Measurements from ENCODE around the gene PRRX2. TPM values are rescaled to one million over a fixed set of nuclear protein-coding genes. Genes with fewer than 3 reads are reported as not detected.
A peak's percentile ranks its signal among the peaks of the same experiment; 100 is the strongest.

PRRX2 gene
- total and polyA plus RNA-seq, 9 of the 15 experiments (the other 6 are each of a cell fraction or from before 2014, with no cell fraction given): 0.21 TPM; not detected in 8

DNA sequence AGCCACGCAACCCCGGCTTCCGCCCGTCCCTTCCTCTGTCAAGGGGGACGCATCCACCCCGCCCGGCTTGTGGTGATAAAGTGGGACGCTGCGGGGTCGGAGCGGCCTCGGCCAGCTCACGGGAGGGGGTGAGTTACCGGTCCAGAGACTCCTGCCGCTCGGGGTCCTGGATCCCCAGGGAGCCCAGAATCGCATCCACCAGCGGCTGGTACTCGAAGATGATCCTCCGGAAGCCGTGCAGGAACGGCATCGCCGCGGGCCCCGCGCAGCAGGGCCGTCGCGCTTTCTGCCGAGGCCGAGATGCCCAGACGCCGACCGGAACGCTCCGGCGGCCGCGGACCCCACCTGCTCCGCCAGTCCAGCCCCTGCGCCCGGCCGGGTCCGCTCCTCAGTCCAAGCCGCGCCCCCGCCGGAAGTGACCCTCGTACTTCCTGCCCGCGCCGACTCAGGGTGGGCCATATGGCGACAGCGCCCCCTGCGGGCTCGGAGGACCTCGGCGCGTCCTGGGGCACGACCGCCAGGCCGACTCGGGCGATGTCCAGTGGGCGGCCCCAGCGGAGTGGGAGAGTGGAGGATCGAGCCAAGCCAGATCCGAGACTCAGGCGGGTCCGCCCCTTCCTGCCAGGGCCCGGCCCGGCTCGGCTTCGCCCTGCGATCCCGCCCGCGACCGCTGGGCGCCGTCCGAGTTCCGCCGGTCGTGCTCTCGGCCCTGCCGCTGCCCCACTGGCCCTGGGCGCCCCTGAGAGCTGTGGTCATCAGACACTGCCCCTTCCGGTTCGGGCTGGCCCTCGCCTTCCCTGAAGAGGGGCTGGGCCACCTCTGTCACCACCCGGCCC lies 23.5 kb upstream of the PRRX2 start, which contains the start of gene ASB6 (continued):
- TF ChIP-seq SPI1 (IDR thresholded peaks at IDR 0.05; ENCODE audit: borderline replicate concordance, low read depth, low read length) (0 out of 2 replicates have a peak, but pooled peaks have one; percentile 3), MTA2 (IDR thresholded peaks at IDR 0.05; ENCODE audit: low read depth) (no peak), PPARD (CRISPR knock-in tag; IDR thresholded peaks at IDR 0.05) (no peak), HMG20A (CRISPR knock-in tag; conservative IDR thresholded peaks at IDR 0.05) (no peak), BRD4 (IDR thresholded peaks at IDR 0.05) (no peak), ZNF41 (CRISPR knock-in tag; conservative IDR thresholded peaks at IDR 0.05) (no peak), FOXJ2 (tag; IDR thresholded peaks at IDR 0.05) (no peak), MCM2 (IDR thresholded peaks at IDR 0.05; ENCODE audit: low read depth) (no peak), EWSR1 (IDR thresholded peaks at IDR 0.05; ENCODE audit: borderline replicate concordance, low read depth, partially characterized antibody) (no peak), ZNF695 (CRISPR knock-in tag; IDR thresholded peaks at IDR 0.05) (no peak), PURB (CRISPR knock-in tag; IDR thresholded peaks at IDR 0.05; ENCODE audit: low read depth) (no peak), RNF2 (IDR thresholded peaks at IDR 0.05) (peak; percentile 70)
- TF ChIP-seq, protein P1, sequence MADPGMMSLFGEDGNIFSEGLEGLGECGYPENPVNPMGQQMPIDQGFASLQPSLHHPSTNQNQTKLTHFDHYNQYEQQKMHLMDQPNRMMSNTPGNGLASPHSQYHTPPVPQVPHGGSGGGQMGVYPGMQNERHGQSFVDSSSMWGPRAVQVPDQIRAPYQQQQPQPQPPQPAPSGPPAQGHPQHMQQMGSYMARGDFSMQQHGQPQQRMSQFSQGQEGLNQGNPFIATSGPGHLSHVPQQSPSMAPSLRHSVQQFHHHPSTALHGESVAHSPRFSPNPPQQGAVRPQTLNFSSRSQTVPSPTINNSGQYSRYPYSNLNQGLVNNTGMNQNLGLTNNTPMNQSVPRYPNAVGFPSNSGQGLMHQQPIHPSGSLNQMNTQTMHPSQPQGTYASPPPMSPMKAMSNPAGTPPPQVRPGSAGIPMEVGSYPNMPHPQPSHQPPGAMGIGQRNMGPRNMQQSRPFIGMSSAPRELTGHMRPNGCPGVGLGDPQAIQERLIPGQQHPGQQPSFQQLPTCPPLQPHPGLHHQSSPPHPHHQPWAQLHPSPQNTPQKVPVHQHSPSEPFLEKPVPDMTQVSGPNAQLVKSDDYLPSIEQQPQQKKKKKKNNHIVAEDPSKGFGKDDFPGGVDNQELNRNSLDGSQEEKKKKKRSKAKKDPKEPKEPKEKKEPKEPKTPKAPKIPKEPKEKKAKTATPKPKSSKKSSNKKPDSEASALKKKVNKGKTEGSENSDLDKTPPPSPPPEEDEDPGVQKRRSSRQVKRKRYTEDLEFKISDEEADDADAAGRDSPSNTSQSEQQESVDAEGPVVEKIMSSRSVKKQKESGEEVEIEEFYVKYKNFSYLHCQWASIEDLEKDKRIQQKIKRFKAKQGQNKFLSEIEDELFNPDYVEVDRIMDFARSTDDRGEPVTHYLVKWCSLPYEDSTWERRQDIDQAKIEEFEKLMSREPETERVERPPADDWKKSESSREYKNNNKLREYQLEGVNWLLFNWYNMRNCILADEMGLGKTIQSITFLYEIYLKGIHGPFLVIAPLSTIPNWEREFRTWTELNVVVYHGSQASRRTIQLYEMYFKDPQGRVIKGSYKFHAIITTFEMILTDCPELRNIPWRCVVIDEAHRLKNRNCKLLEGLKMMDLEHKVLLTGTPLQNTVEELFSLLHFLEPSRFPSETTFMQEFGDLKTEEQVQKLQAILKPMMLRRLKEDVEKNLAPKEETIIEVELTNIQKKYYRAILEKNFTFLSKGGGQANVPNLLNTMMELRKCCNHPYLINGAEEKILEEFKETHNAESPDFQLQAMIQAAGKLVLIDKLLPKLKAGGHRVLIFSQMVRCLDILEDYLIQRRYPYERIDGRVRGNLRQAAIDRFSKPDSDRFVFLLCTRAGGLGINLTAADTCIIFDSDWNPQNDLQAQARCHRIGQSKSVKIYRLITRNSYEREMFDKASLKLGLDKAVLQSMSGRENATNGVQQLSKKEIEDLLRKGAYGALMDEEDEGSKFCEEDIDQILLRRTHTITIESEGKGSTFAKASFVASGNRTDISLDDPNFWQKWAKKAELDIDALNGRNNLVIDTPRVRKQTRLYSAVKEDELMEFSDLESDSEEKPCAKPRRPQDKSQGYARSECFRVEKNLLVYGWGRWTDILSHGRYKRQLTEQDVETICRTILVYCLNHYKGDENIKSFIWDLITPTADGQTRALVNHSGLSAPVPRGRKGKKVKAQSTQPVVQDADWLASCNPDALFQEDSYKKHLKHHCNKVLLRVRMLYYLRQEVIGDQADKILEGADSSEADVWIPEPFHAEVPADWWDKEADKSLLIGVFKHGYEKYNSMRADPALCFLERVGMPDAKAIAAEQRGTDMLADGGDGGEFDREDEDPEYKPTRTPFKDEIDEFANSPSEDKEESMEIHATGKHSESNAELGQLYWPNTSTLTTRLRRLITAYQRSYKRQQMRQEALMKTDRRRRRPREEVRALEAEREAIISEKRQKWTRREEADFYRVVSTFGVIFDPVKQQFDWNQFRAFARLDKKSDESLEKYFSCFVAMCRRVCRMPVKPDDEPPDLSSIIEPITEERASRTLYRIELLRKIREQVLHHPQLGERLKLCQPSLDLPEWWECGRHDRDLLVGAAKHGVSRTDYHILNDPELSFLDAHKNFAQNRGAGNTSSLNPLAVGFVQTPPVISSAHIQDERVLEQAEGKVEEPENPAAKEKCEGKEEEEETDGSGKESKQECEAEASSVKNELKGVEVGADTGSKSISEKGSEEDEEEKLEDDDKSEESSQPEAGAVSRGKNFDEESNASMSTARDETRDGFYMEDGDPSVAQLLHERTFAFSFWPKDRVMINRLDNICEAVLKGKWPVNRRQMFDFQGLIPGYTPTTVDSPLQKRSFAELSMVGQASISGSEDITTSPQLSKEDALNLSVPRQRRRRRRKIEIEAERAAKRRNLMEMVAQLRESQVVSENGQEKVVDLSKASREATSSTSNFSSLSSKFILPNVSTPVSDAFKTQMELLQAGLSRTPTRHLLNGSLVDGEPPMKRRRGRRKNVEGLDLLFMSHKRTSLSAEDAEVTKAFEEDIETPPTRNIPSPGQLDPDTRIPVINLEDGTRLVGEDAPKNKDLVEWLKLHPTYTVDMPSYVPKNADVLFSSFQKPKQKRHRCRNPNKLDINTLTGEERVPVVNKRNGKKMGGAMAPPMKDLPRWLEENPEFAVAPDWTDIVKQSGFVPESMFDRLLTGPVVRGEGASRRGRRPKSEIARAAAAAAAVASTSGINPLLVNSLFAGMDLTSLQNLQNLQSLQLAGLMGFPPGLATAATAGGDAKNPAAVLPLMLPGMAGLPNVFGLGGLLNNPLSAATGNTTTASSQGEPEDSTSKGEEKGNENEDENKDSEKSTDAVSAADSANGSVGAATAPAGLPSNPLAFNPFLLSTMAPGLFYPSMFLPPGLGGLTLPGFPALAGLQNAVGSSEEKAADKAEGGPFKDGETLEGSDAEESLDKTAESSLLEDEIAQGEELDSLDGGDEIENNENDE (IDR thresholded peaks at IDR 0.05; ENCODE audit: low read depth, low read length): no peak
- TF ChIP-seq, protein P2, sequence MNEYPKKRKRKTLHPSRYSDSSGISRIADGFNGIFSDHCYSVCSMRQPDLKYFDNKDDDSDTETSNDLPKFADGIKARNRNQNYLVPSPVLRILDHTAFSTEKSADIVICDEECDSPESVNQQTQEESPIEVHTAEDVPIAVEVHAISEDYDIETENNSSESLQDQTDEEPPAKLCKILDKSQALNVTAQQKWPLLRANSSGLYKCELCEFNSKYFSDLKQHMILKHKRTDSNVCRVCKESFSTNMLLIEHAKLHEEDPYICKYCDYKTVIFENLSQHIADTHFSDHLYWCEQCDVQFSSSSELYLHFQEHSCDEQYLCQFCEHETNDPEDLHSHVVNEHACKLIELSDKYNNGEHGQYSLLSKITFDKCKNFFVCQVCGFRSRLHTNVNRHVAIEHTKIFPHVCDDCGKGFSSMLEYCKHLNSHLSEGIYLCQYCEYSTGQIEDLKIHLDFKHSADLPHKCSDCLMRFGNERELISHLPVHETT (CRISPR knock-in tag; conservative IDR thresholded peaks at IDR 0.05 in 1 of 2, IDR thresholded peaks at IDR 0.05 in 1 of 2): peak; percentile 84 to 93; a peak in 2 of 4 replicates

Data from K562 (cell line).